Activated CD4-positive, alpha-beta T cell treated with anti-CD3 and anti-CD28 coated beads, Interleukin-2, amount 10 ng/mL, durations not matched to agents 7 days and 5 days (primary cell): ENCODE measurements around the gene CCDC30. TPM values are rescaled to one million over a fixed set of nuclear protein-coding genes. Genes with fewer than 3 reads are reported as not detected.
A peak's percentile ranks its signal among the peaks of the same experiment; 100 is the strongest.
"Not testable (repeated sequence)": the region's sequence is repeated elsewhere in the genome, so short reads cannot be mapped to it uniquely, and the experiment has no call there.

Source experiments
- CTCF ChIA-PET: fragments of 350-600 bp; sonication (Branson Sonifier 250); formaldehyde crosslinking; loops from one replicate; lab custom pipeline; 2021; ENCODE audit warnings: antibody characterized with exemption; lab: Charles Lee
- POLR2A ChIA-PET: fragments of 350-600 bp; sonication (Branson Sonifier 250); formaldehyde crosslinking; loops from one replicate; lab custom pipeline; 2021; ENCODE audit warnings: antibody characterized with exemption; lab: Charles Lee
- DNase-seq: peaks from one replicate; pipeline ENCODE4 v3.0.0-alpha.2; 2020
- H3K27ac Mint-ChIP-seq: one replicate; pipeline ENCODE4 v1.8.0; 2021; ENCODE audit warnings: mild to moderate bottlenecking, moderate library complexity, mixed read lengths
- H3K27me3 Mint-ChIP-seq: one replicate; pipeline ENCODE4 v1.8.0; 2021; ENCODE audit warnings: mixed read lengths
- H3K36me3 Mint-ChIP-seq: one replicate; pipeline ENCODE4 v1.8.0; 2021; ENCODE audit warnings: low read depth, mixed read lengths
- H3K4me1 Mint-ChIP-seq: one replicate; pipeline ENCODE4 v1.8.0; 2021; ENCODE audit warnings: mixed read lengths
- H3K4me3 Mint-ChIP-seq: one replicate; pipeline ENCODE4 v1.8.0; 2021; ENCODE audit warnings: mild to moderate bottlenecking, moderate library complexity, mixed read lengths
- H3K9me3 Mint-ChIP-seq: one replicate; pipeline ENCODE4 v1.8.0; 2021; ENCODE audit warnings: mixed read lengths
- total RNA-seq, 2 experiments: library from RNA; stranded (reverse); gene quantifications; one replicate each; pipeline ENCODE4 v1.2.3, GENCODE V29; 2021

CCDC30 gene
- total RNA-seq, 2 experiments from 2014 or later: 1.4 to 2.2 TPM

- POLR2A ChIA-PET: interaction anchor here (0.6 kb wide), 3 partner anchors 63 to 201 kb away, joined by 3 to 5 read pairs (median 4); no protein-coding TSS in a partner anchor
- CTCF ChIA-PET: interaction anchor here (1.2 kb wide), 1 partner anchor 13 kb away, joined by 4 read pairs; no protein-coding TSS in a partner anchor
- H3K27me3 Mint-ChIP-seq: peaks cover 1% of the 10 kb centered on the region
- H3K27ac Mint-ChIP-seq: peak overlapping the region; percentile 94
- H3K36me3 Mint-ChIP-seq: peaks cover 36% of the 10 kb centered on the region
- peak overlapping the region; percentile 89 for H3K4me3 Mint-ChIP-seq
- DNase-seq: peak; percentile 75
- H3K4me1 Mint-ChIP-seq: peaks cover 37% of the 10 kb centered on the region
- H3K9me3 Mint-ChIP-seq: no peaks in the 10 kb centered on the region
These were observed 6.4 kb upstream of the CCDC30 start for GRCh38 chr1:42456754-42457089.

- Mint-ChIP-seq H3K27me3 (peaks cover 9% of the 10 kb centered on the region), H3K9me3 (no peaks in the 10 kb centered on the region), H3K4me1 (peaks cover 48% of the 10 kb centered on the region), H3K4me3 (no peak overlapping the region), H3K36me3 (peaks cover 41% of the 10 kb centered on the region), H3K27ac (no peak overlapping the region)
- DNase-seq: no peak
- ChIA-PET CTCF (no interaction called here), POLR2A (no interaction called here)
These were observed 1.9 kb upstream of the CCDC30 start for GRCh38 chr1:42461196-42461595.

- Mint-ChIP-seq H3K27ac (no peak overlapping the region), H3K4me1 (peaks cover 30% of the 10 kb centered on the region), H3K27me3 (peaks cover 9% of the 10 kb centered on the region), H3K4me3 (peak overlapping the region; percentile 75), H3K9me3 (no peaks in the 10 kb centered on the region), H3K36me3 (peaks cover 21% of the 10 kb centered on the region)
- POLR2A ChIA-PET: interaction anchor here (0.6 kb wide), 1 partner anchor 290 kb away, joined by 5 read pairs; no protein-coding TSS in a partner anchor
- no peak for DNase-seq
- CTCF ChIA-PET: interaction anchor here (1.5 kb wide), 1 partner anchor 10 kb away, joined by 5 read pairs; no protein-coding TSS in a partner anchor
These were observed 835 bp downstream of the CCDC30 start for GRCh38 chr1:42463921-42464320.

- no peaks in the 10 kb centered on the region for H3K9me3 Mint-ChIP-seq
- H3K4me1 Mint-ChIP-seq: peaks cover 22% of the 10 kb centered on the region
- DNase-seq: no peak
- H3K36me3 Mint-ChIP-seq: peaks cover 9% of the 10 kb centered on the region
- H3K27ac Mint-ChIP-seq: no peak overlapping the region
- POLR2A ChIA-PET: no interaction called here
- peaks cover 13% of the 10 kb centered on the region for H3K27me3 Mint-ChIP-seq
- no peak overlapping the region for H3K4me3 Mint-ChIP-seq
- CTCF ChIA-PET: no interaction called here
These were observed 2.9 kb downstream of the CCDC30 start for GRCh38 chr1:42466030-42466429.

GRCh38 chr1:42469727-42470126 is 6.6 kb downstream of the CCDC30 start:
- no peak overlapping the region for H3K27ac Mint-ChIP-seq
- H3K4me3 Mint-ChIP-seq: no peak overlapping the region
- ChIA-PET CTCF (no interaction called here), POLR2A (no interaction called here)
- H3K9me3 Mint-ChIP-seq: no peaks in the 10 kb centered on the region
- peaks cover 7% of the 10 kb centered on the region for H3K27me3 Mint-ChIP-seq
- H3K36me3 Mint-ChIP-seq: no peaks in the 10 kb centered on the region
- no peaks in the 10 kb centered on the region for H3K4me1 Mint-ChIP-seq
- DNase-seq: no peak

GRCh38 chr1:42476605-42477004 is 13.5 kb downstream of the CCDC30 start:
- Mint-ChIP-seq H3K27ac (no peak overlapping the region), H3K4me1 (no peaks in the 10 kb centered on the region), H3K36me3 (no peaks in the 10 kb centered on the region), H3K4me3 (no peak overlapping the region), H3K9me3 (no peaks in the 10 kb centered on the region), H3K27me3 (no peaks in the 10 kb centered on the region)
- DNase-seq: no peak
- POLR2A ChIA-PET: no interaction called here
- CTCF ChIA-PET: no interaction called here

- POLR2A ChIA-PET, H3K27ac Mint-ChIP-seq, H3K36me3 Mint-ChIP-seq, H3K9me3 Mint-ChIP-seq, H3K27me3 Mint-ChIP-seq, H3K4me3 Mint-ChIP-seq, H3K4me1 Mint-ChIP-seq, DNase-seq: not testable (repeated sequence)
- CTCF ChIA-PET: interaction anchor here (0.7 kb wide), 1 partner anchor 11 kb away, joined by 3 read pairs; no protein-coding TSS in a partner anchor
These were observed 14.3 kb downstream of the CCDC30 start for GRCh38 chr1:42477354-42477753.

GRCh38 chr1:42477775-42478174 is 14.7 kb downstream of the CCDC30 start:
- POLR2A ChIA-PET: no interaction called here
- Mint-ChIP-seq H3K4me3 (no peak overlapping the region), H3K36me3 (no peaks in the 10 kb centered on the region), H3K27me3 (no peaks in the 10 kb centered on the region), H3K27ac (no peak overlapping the region), H3K9me3 (no peaks in the 10 kb centered on the region), H3K4me1 (no peaks in the 10 kb centered on the region)
- CTCF ChIA-PET: interaction anchor here (0.7 kb wide), 1 partner anchor 11 kb away, joined by 3 read pairs; no protein-coding TSS in a partner anchor
- DNase-seq: no peak

GRCh38 chr1:42479621-42480020 is 16.5 kb downstream of the CCDC30 start:
- H3K9me3 Mint-ChIP-seq: no peaks in the 10 kb centered on the region
- DNase-seq: no peak
- ChIA-PET CTCF (no interaction called here), POLR2A (no interaction called here)
- no peaks in the 10 kb centered on the region for H3K4me1 Mint-ChIP-seq
- no peak overlapping the region for H3K27ac Mint-ChIP-seq
- H3K36me3 Mint-ChIP-seq: no peaks in the 10 kb centered on the region
- no peaks in the 10 kb centered on the region for H3K27me3 Mint-ChIP-seq
- H3K4me3 Mint-ChIP-seq: no peak overlapping the region

- no peaks in the 10 kb centered on the region for H3K4me1 Mint-ChIP-seq
- DNase-seq: no peak
- CTCF ChIA-PET: no interaction called here
- H3K27ac Mint-ChIP-seq: no peak overlapping the region
- H3K4me3 Mint-ChIP-seq: no peak overlapping the region
- no peaks in the 10 kb centered on the region for H3K9me3 Mint-ChIP-seq
- no peaks in the 10 kb centered on the region for H3K36me3 Mint-ChIP-seq
- no peaks in the 10 kb centered on the region for H3K27me3 Mint-ChIP-seq
- POLR2A ChIA-PET: no interaction called here
These were observed 17.8 kb downstream of the CCDC30 start for GRCh38 chr1:42480921-42481320.

- no peak overlapping the region for H3K4me3 Mint-ChIP-seq
- H3K27ac Mint-ChIP-seq: no peak overlapping the region
- POLR2A ChIA-PET: no interaction called here
- H3K9me3 Mint-ChIP-seq: no peaks in the 10 kb centered on the region
- H3K27me3 Mint-ChIP-seq: no peaks in the 10 kb centered on the region
- CTCF ChIA-PET: no interaction called here
- DNase-seq: no peak
- H3K36me3 Mint-ChIP-seq: no peaks in the 10 kb centered on the region
- H3K4me1 Mint-ChIP-seq: no peaks in the 10 kb centered on the region
These were observed 19.6 kb downstream of the CCDC30 start for GRCh38 chr1:42482635-42483153.

GRCh38 chr1:42484382-42484781 is 21.3 kb downstream of the CCDC30 start:
- CTCF ChIA-PET: no interaction called here
- H3K27me3 Mint-ChIP-seq: no peaks in the 10 kb centered on the region
- POLR2A ChIA-PET: no interaction called here
- H3K27ac Mint-ChIP-seq: no peak overlapping the region
- H3K9me3 Mint-ChIP-seq: no peaks in the 10 kb centered on the region
- no peaks in the 10 kb centered on the region for H3K4me1 Mint-ChIP-seq
- H3K36me3 Mint-ChIP-seq: no peaks in the 10 kb centered on the region
- no peak for DNase-seq
- no peak overlapping the region for H3K4me3 Mint-ChIP-seq

- Mint-ChIP-seq H3K27me3 (no peaks in the 10 kb centered on the region), H3K9me3 (peaks cover 6% of the 10 kb centered on the region), H3K4me1 (no peaks in the 10 kb centered on the region), H3K36me3 (no peaks in the 10 kb centered on the region), H3K27ac (no peak overlapping the region), H3K4me3 (no peak overlapping the region)
- POLR2A ChIA-PET: no interaction called here
- CTCF ChIA-PET: no interaction called here
- DNase-seq: no peak
These were observed 27.2 kb downstream of the CCDC30 start for GRCh38 chr1:42490237-42490636.

- POLR2A ChIA-PET, CTCF ChIA-PET, H3K4me3 Mint-ChIP-seq, DNase-seq, H3K4me1 Mint-ChIP-seq, H3K27me3 Mint-ChIP-seq, H3K27ac Mint-ChIP-seq, H3K36me3 Mint-ChIP-seq: not testable (repeated sequence)
- peaks cover 14% of the 10 kb centered on the region for H3K9me3 Mint-ChIP-seq
These were observed 38.9 kb downstream of the CCDC30 start for GRCh38 chr1:42502031-42502430.
